ENCODE measurements around the gene STARD7.
"Not testable (repeated sequence)": the region's sequence is repeated elsewhere in the genome, so short reads cannot be mapped to it uniquely, and the experiment has no call there.

The STARD7 gene

GRCh38 chr2:96233880-96234316 is 25.3 kb upstream of the STARD7 start:
- DNase-seq (ENCODE audit: low read depth) = no peak

GRCh38 chr2:96233436-96233835 is 24.8 kb upstream of the STARD7 start:
- DNase-seq (ENCODE audit: low read depth) = no peak

DNA sequence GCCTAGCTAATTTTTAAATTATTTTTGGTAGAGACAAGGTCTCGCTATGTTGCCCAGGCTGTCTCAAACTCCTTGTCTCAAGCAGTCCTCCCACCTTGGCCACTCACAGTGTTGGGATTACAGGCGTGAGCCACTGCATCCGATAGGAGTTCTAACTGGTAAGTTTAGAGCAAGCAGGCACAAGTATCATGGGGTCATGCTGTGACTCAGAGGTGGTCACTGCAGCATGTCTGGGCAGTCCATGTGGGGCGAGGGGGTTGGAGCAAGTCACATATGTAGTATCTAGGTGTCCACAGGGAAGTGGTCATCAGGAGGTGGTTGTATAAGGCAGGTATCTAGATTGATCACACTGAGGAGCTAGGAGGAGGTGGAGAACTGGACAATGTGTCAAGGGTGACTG is 22.7 kb upstream of the STARD7 start:
- DNase-seq (ENCODE audit: low read depth) = no peak

DNA sequence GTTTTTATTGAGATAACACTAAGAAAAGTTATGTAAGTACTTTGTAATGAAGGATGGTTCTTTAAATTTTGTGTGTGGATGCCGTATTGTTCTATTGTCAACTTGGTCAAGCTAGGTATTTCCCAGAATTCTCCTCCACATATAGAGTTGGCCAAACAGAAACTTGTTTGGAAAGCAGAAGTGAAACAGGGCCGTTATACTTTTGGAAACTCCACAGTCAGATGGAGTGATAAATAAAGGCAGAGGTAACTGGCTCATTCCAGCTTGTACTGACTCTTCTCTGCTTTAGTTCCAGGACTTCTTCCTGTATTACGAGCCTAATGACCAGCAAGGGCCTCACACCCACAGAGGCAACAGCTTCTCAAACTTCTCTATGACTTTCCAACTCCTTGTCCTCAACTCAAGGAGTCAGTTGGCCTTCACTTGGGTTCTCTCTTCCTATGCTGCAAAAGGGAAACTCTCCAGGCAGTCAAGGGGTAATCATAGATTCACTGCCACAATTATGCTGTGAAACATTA is 16.4 kb upstream of the STARD7 start:
- DNase-seq (ENCODE audit: low read depth) = no peak

DNA sequence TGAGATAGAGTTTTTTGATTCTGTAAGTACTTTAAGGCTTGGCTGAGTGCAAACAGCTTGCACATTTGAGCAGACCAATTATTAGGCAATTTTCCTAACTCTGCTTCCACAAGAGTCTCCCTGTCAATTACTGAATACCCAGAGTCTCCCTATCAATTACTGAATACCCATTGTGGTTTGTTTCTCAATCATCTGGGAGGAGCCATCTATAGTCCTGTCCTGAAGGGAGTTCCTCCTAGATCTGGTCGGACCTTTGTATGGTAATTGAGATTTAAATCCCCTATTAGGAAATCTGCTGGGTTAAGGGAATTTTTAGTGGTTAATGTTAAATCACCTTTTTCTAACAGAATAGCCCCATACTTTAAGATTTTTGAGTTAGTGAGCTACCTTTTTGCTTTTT is 12.5 kb upstream of the STARD7 start:
- DNase-seq (ENCODE audit: low read depth) = not testable (repeated sequence)

GRCh38 chr2:96219959-96220358 is 11.3 kb upstream of the STARD7 start:
- not testable (repeated sequence) for DNase-seq (ENCODE audit: low read depth)

DNA sequence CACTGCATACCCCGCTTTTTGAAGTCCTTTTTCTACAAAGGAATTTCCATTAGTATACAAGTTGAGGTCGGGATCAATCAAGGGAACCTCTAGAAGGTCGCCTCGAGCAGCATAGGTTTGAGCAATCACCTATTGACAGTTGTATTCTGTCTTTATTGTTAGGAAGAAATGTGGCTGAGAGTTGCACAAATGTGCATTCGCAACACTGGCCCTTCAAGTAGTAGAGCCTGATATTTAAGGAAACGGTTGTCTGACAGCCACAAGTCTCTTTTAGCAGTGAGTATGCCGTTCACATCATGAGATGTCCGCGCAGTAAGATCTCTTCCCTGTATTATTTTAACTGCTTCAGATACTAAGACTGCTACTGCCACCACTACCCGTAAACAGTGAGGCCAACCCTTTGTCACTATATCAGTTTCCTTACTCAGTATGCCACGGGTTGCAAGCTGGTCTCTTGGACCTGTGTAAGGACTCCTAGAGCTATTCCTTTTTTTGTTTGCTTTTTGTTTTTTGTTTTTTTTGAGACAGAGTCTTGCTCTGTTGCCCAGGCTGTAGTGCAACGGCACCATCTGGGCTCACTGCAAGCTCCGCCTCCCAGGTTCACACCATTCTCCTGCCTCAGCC is 10.0 kb upstream of the STARD7 start:
- no peak for DNase-seq (ENCODE audit: low read depth)

DNA sequence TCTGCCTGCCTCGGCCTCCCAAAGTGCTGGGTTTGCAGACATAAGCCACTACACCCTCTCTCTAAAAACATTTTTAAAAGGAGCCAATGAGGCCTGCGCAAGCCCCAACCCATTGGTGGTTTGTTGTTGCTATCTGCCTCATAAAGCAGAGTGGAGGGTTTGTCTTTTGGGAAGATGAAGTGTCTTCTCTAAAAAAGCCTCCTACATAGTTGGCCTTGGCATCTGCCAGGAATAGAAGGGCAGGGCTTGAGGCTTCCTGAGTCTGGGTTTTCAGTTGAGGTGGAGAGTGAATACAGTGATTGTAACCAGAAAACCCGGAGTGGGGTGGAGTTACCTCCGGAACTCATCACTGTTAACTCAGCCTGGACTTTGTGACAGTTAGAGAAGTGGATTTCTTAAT is 5.9 kb upstream of the STARD7 start:
- DNase-seq (ENCODE audit: low read depth) = no peak

DNA sequence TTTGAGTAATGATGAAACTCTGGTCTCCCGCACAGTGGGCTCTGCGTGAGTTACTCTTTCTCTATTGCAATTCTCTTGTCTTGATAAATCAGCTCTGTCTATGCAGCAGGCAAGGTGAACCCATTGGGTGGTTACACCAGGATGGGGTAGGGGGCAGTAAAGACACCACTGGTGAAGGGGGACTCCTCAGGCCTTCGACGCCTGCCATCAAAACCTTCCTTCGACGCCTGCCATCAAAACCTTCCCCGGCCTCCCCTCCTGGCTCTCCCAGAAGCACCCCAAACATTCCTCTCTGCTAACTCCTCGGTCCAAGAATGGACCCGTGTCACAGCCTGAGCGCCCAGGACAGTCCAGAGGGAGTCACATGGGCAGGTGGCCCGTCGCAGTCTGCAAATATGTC is 4.8 kb upstream of the STARD7 start:
- no peak for DNase-seq (ENCODE audit: low read depth)

- DNase-seq (ENCODE audit: low read depth) = no peak
Measured at GRCh38 chr2:96212339-96212738, 3.7 kb upstream of the STARD7 start.

- no peak for DNase-seq (ENCODE audit: low read depth)
Measured at GRCh38 chr2:96209729-96210085, 1.1 kb upstream of the STARD7 start.

- no peak for DNase-seq (ENCODE audit: low read depth)
Measured at GRCh38 chr2:96209011-96209728, 543 bp upstream of the STARD7 start.

GRCh38 chr2:96207774-96208142 is 869 bp downstream of the STARD7 start:
- DNase-seq (ENCODE audit: low read depth) = no peak

- no peak for DNase-seq (ENCODE audit: low read depth)
Measured at GRCh38 chr2:96207073-96207773, 1.4 kb downstream of the STARD7 start.

GRCh38 chr2:96205888-96206287 is 2.7 kb downstream of the STARD7 start:
- DNase-seq (ENCODE audit: low read depth) = peak; percentile 42

- DNase-seq (ENCODE audit: low read depth) = no peak
Measured at GRCh38 chr2:96204836-96205624, 3.6 kb downstream of the STARD7 start.

DNA sequence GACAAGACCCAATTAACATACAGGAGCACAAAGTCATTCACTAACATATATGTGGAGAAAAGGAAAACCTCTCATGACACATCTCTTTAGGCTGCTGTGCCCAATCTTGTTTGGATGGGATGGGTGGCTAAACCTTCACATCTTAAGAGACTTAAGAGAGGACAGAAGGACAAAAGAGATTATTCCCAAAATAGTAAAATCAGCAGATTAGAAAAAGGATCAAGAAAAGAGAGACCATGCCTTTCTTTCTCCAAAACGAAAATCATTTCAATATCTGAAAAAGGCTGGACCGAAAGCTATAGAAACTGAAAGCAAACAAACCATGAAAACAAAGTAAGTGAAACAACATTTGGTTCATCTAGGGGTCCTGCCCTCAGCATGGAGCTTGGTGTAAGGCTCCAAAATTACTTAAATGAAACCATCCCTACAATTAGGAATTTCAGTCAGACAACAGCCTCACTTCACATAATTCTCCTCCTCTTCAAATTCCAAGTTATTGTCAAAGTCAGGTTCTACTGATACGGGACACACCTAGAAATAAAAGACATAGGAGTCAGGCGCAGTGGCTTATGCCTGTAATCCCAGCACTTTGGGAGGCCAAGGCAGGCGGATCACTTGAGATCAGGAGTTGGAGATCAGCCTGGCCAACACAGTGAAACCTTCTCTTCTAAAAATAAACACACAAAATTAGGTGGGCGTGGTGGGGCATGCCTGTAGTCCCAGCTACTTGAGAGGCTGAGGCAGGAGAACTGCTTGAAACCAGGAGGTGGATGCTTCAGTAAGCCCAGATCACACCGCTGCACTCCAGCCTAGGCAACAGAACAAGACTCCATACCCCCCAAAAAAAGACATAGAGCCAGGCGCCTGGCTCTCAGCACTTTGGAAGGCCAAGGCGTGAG is 5.2 kb downstream of the STARD7 start:
- DNase-seq (ENCODE audit: low read depth) = no peak

- peak; percentile 49 for DNase-seq (ENCODE audit: low read depth)
Measured at GRCh38 chr2:96202152-96202854, 6.3 kb downstream of the STARD7 start.

- no peak for DNase-seq (ENCODE audit: low read depth)
Measured at GRCh38 chr2:96201338-96201737, 7.3 kb downstream of the STARD7 start.

DNA sequence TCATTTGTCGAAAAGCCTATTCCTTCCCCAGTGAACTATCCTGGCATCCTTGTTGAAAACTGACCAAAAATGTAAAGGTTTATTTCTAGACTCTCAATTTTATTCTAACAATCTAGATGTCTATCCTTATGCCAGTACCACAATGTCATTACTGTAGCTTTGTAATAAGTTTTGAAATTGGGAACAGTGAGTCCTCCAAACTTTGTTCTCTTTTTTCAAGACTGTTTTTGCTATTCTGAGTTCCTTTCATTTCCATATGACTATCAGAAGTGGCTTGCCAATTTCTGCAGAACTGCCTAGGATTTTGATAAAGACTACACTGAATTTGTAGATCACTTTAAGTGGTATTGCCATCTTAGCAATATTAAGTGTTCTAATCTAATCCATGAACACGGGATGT is 9.7 kb downstream of the STARD7 start:
- DNase-seq (ENCODE audit: low read depth) = no peak
